Subcutaneous abdominal adipose tissue (tissue), 5 donors: ENCODE measurements around the gene TDRD10.

Experiments
- H3K27ac ChIP-seq: one replicate; pipeline ENCODE4 v1.7.0; 2013; ENCODE audit warnings: low read depth, mild to moderate bottlenecking, inconsistent platforms, low read length, moderate library complexity
- H3K27me3 ChIP-seq, 5 donors: one replicate each; pipeline ENCODE4 v1.7.0; 2013; ENCODE audit warnings: low read length in 5 of 5, inconsistent platforms in 1 of 5; ENCODE audit not compliant: control insufficient read depth in 5 of 5, insufficient read depth in 4 of 5
- H3K36me3 ChIP-seq, 5 donors: one replicate each; pipeline ENCODE4 v1.7.0; 2013; ENCODE audit warnings: low read length in 5 of 5; ENCODE audit not compliant: control insufficient read depth in 5 of 5, insufficient read depth in 5 of 5
- H3K4me1 ChIP-seq, 5 donors: one replicate each; pipeline ENCODE4 v1.7.0; 2013; ENCODE audit warnings: low read length in 5 of 5, mild to moderate bottlenecking in 3 of 5, moderate library complexity in 1 of 5; ENCODE audit not compliant: control insufficient read depth in 5 of 5, insufficient read depth in 5 of 5
- H3K4me3 ChIP-seq, 5 donors: one replicate each; pipeline ENCODE4 v1.7.0; 2013; ENCODE audit warnings: low read length in 5 of 5, low read depth in 1 of 5
- H3K9ac ChIP-seq, 5 donors: one replicate each; pipeline ENCODE4 v1.7.0; 2013; ENCODE audit warnings: low read length in 5 of 5, mild to moderate bottlenecking in 4 of 5, moderate library complexity in 3 of 5
- H3K9me3 ChIP-seq, 5 donors: one replicate each; pipeline ENCODE4 v1.7.0; 2013; ENCODE audit warnings: low read length in 5 of 5; ENCODE audit not compliant: control insufficient read depth in 5 of 5
- donor health status: healthy.
- donor health status: healthy.
- donor health status: healthy.
- donor health status: healthy.
- donor health status: healthy.

The TDRD10 gene

DNA sequence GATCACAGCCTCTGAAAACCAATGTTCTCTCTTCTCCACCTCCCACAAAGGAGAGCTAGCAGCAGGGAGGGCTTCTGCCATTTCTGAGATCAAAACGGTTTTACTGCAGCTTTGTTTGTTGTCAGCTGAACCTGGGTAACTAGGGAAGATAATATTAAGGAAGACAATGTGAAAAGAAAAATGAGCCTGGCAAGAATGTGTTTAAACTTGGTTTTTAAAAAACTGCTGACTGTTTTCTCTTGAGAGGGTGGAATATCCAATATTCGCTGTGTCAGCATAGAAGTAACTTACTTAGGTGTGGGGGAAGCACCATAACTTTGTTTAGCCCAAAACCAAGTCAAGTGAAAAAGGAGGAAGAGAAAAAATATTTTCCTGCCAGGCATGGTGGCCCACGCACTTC, 35.8 kb upstream of the TDRD10 start:
- Histone ChIP-seq H3K36me3 (peaks cover 0 to 30% (median 21%) of the 10 kb centered on the region in 5 donors), H3K4me1 (peaks cover 4 to 32% (median 25%) of the 10 kb centered on the region in 5 donors), H3K27me3 (no peaks in the 10 kb centered on the region), H3K27ac (peak overlapping the region; percentile 30), H3K4me3 (no peak overlapping the region), H3K9me3 (no peaks in the 10 kb centered on the region), H3K9ac (peak overlapping the region in 1 of 5 donors; percentile 12)

DNA sequence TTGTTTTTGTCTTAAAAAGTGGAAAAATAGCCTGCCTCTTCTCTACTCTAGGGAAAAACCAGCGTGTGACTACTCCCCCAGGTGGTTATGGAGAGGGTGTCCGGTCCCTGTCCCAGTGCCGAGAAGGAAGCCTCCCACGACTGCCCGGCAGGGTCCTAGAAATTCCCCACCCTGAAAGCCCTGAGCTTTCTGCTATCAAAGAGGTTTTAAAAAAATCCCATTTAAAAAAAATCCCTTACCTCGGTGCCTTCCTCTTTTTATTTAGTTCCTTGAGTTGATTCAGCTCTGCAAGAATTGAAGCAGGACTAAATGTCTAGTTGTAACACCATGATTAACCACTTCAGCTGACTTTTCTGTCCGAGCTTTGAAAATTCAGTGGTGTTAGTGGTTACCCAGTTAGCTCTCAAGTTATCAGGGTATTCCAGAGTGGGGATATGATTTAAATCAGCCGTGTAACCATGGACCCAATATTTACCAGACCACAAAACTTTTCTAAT, 35.0 kb upstream of the TDRD10 start:
- Histone ChIP-seq H3K27ac (no peak overlapping the region), H3K9ac (peak overlapping the region in 2 of 5 donors; percentile 4 to 40), H3K9me3 (no peaks in the 10 kb centered on the region), H3K4me1 (peaks cover 4 to 32% (median 25%) of the 10 kb centered on the region in 5 donors), H3K27me3 (no peaks in the 10 kb centered on the region), H3K36me3 (peaks cover 0 to 30% (median 21%) of the 10 kb centered on the region in 5 donors), H3K4me3 (no peak overlapping the region)

DNA sequence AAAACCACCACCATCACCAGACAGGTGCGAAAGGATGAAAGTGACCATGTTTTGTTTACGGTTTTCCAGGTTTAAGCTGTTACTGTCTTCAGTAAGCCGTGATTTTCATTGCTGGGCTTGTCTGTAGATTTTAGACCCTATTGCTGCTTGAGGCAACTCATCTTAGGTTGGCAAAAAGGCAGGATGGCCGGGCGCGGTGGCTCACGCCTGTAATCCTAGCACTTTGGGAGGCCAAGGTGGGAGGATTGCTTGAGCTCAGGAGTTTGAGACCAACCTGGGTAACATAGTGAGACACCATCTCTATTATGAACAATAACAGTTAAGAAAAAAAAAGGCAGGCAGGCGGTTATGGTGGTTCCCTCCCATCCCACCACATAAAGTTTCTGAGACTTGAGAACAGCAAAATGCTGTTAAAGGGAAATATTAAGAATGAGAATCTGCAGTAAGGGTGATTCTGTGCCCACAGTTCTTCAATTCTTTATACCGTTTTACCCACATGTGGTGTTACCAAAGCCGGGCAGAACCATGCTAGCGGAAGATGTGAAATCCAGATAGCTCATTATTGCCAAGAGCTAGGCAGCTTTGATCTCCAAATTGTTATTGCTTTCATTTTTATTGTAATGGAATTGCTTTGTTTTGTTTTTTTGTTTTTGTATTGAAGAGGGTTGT, 34.5 kb upstream of the TDRD10 start:
- H3K27me3 ChIP-seq, result no peaks in the 10 kb centered on the region
- peaks cover 4 to 32% (median 23%) of the 10 kb centered on the region in 5 donors for H3K4me1 ChIP-seq
- H3K9ac ChIP-seq, result no peak overlapping the region
- H3K36me3 ChIP-seq, result peaks cover 0 to 36% (median 25%) of the 10 kb centered on the region in 5 donors
- no peak overlapping the region for H3K4me3 ChIP-seq
- H3K9me3 ChIP-seq, result no peaks in the 10 kb centered on the region
- no peak overlapping the region for H3K27ac ChIP-seq

DNA sequence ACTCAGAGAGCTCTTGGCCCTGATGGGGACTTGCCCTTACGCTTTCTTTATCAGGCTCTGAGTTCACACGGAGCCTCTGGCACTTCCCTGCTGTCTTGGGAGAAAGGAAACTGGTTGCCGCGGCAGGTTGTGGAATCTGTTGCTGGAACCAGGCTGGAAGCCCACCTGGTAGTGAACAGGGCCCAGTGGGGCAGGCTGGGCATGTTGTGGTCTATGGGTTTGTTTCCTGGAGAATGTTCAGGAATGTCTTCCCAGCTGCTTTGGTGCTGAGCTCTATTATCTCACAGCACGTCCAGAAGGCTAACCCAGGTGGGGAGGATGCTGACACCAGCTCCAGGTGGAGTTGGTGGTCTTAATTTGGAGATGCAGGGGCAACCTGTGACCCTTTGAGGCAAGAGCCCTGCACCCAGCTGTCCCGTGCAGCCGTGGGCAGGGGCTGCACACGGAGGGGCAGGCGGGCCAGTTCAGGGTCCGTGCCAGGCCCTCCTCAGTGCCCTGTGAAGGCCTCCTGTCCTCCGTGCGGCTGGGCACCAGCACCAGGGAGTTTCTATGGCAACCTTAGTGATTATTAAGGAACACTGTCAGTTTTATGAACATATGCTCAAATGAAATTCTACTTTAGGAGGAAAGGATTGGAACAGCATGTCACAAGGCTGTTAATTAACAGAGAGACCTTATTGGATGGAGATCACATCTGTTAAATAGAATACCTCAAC, 33.3 kb upstream of the TDRD10 start:
- Histone ChIP-seq H3K9me3 (no peaks in the 10 kb centered on the region), H3K9ac (no peak overlapping the region), H3K4me1 (peaks cover 4 to 24% (median 13%) of the 10 kb centered on the region in 5 donors), H3K4me3 (no peak overlapping the region), H3K36me3 (peaks cover 0 to 36% (median 25%) of the 10 kb centered on the region in 5 donors), H3K27me3 (no peaks in the 10 kb centered on the region), H3K27ac (no peak overlapping the region)

DNA sequence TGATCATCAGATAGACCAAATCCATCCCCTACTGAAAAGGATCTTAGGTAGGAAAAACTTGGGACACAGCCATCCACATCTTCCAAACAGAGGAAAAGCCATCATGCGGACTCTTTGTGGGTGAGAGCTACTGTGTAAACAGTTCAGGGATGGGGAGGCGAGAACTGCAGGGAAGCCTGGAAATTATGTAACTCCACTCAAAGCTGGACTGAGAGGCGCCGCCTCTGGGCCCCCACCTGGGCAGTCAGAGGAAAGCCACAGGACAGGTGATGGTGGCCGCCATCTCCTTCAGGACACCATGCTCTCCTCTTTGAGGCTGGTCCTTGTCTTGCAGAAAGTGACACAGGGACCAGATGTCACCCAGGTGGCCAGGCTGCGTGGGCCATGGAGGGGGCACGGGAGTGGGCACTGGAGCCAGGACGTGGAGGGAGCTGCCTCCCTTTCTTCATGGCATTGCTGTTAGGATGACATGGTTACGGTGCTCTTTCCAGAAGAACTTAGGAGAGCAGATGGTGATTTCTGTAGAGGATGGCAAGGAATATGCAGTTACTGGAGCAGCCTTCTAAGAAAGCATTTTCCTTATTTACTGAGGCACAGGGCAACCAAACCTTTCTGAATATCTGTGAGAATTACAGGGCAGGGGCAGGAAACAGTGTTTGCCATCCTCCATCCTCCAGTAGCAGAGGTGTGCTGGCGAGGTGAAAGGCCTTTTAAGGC, 32.0 kb upstream of the TDRD10 start:
- H3K9me3 ChIP-seq, result no peaks in the 10 kb centered on the region
- H3K36me3 ChIP-seq, result peaks cover 0 to 31% (median 25%) of the 10 kb centered on the region in 5 donors
- H3K27ac ChIP-seq, result no peak overlapping the region
- H3K9ac ChIP-seq, result no peak overlapping the region
- H3K27me3 ChIP-seq, result no peaks in the 10 kb centered on the region
- H3K4me1 ChIP-seq, result peaks cover 4 to 26% (median 11%) of the 10 kb centered on the region in 5 donors
- H3K4me3 ChIP-seq, result no peak overlapping the region

DNA sequence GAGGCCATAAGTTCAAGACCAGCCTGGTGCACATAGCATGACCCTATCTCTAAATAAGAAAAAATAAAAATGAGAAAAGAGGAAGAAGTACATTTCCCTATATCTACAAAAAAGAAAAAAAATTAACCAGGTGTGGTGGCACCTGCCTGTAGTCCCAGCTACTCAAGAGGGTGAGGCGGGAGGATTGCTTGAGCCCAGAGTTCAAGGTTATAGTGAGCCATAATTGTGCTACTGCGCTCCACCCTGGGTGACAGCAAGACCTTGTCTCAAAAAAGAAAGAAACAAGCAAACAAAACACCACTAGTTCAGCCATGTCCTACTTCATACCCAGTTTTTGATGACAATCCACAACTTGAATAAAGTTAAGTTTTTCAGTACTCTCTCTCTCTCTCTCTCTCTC, 30.7 kb upstream of the TDRD10 start:
- Histone ChIP-seq H3K4me3 (no peak overlapping the region), H3K9me3 (no peaks in the 10 kb centered on the region), H3K36me3 (peaks cover 0 to 25% (median 14%) of the 10 kb centered on the region in 5 donors), H3K4me1 (peaks cover under 1 to 15% (median 5%) of the 10 kb centered on the region in 5 donors), H3K9ac (no peak overlapping the region), H3K27ac (no peak overlapping the region), H3K27me3 (no peaks in the 10 kb centered on the region)

DNA sequence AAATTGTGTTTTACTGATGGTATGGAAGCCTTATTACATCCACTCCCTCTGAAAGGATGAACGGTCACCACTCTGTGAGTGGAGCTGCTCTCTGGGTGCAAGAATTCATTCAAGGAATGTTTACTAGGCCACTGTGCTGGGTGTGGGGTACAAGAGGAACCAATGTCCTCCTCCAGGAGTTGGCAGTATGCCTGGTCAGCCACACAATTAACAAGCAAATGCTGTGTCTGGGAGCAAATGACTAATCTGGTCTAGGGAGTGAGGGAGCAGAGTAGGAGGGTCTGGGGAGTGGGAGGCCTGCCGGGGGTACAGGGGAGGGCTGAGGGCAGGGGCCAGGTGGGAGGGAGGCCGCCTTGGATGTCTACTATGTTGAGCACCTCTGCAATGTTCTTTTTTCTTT, 27.2 kb upstream of the TDRD10 start:
- H3K27me3 ChIP-seq, result no peaks in the 10 kb centered on the region
- H3K36me3 ChIP-seq, result peaks cover 0 to 16% (median 14%) of the 10 kb centered on the region in 5 donors
- no peak overlapping the region for H3K9ac ChIP-seq
- H3K27ac ChIP-seq, result no peak overlapping the region
- H3K9me3 ChIP-seq, result no peaks in the 10 kb centered on the region
- no peak overlapping the region for H3K4me3 ChIP-seq
- H3K4me1 ChIP-seq, result peaks cover 0 to 5% (median 4%) of the 10 kb centered on the region in 5 donors

DNA sequence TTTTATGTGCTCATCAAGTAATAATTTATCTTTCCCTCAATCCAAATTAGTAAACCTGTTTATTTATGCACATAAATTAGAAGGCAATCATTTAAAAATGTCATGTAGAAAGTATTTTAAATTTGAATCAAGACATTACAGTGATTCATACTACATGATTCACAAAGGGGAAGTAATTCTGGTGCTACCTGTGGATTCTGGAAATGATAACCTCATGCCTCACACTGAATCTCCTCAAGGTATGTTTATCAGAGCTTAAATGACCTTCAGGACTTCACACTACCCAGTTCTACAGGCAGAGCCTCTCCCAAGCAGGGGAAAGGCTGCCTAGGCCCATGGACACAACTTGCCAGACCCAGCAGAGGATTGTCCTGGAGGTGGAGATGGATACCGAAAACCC, 25.2 kb upstream of the TDRD10 start:
- Histone ChIP-seq H3K4me3 (no peak overlapping the region), H3K9ac (no peak overlapping the region), H3K27ac (no peak overlapping the region), H3K27me3 (no peaks in the 10 kb centered on the region), H3K4me1 (peaks cover 0 to 17% (median 5%) of the 10 kb centered on the region in 5 donors), H3K36me3 (peaks cover 0 to 11% (median 9%) of the 10 kb centered on the region in 5 donors), H3K9me3 (no peaks in the 10 kb centered on the region)

DNA sequence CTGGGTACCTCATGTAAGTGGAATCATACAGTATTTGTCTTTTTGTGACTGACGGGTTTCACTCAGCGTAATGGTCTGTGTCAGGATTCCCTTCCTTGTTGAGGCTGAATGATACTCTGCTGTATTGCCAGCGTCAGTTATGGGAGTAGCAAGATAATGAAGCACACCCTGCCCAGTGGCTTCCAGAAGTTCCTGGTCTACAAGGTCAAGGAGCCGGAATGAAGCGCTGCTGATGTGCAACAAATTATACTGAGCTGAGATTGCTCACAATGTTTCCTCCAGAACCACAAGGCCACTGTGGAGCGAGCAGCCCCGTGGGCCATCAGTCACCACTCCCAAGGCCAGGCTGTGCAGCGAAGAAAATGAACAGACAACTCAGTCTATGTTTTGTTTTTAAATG, 24.0 kb upstream of the TDRD10 start:
- peaks cover 0 to 8% (median 4%) of the 10 kb centered on the region in 5 donors for H3K36me3 ChIP-seq
- no peak overlapping the region for H3K4me3 ChIP-seq
- no peak overlapping the region for H3K9ac ChIP-seq

More for the DNA sequence above, 24.0 kb upstream of the TDRD10 start:
- Histone ChIP-seq H3K27ac (no peak overlapping the region), H3K4me1 (peaks cover 0 to 17% (median 5%) of the 10 kb centered on the region in 5 donors), H3K27me3 (no peaks in the 10 kb centered on the region), H3K9me3 (no peaks in the 10 kb centered on the region)
